Measurements from ENCODE around the gene PTPRU. TPM values are rescaled to one million over a fixed set of nuclear protein-coding genes. Genes with fewer than 3 reads are reported as not detected.

The PTPRU gene
- polyA plus RNA-seq, 1 of the 3 experiments (the other 2 are of a cell fraction): 3.5 TPM

DNA sequence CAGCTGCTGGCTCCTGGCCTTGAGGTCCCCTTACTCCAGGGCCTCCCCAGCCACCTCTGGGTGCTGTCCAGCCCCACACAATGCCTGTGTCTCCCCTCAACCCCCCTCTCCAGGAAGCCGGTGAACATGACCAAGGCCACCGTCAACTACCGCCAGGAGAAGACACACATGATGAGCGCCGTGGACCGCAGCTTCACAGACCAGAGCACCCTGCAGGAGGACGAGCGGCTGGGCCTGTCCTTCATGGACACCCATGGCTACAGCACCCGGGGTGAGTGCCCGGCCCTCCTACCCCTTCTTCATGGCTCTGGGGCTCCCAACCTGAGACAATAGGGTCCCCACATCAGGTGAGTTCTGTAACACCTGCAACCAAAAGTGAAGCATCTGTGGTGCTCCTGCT, 55.4 kb downstream of the PTPRU start:
- no peaks in the 10 kb centered on the region for H3K27me3 ChIP-seq (ENCODE audit: insufficient read depth)
- H4K20me1 ChIP-seq (ENCODE audit: insufficient read depth): no peaks in the 10 kb centered on the region
- no peaks in the 10 kb centered on the region for H3K9me3 ChIP-seq
- H3K79me2 ChIP-seq (ENCODE audit: insufficient read depth): no peaks in the 10 kb centered on the region
- ChIA-PET POLR2A (no interaction called here), CTCF (interaction anchor here (1.2 kb wide), 1 partner anchor 1416 kb away, joined by 3 read pairs; no protein-coding TSS in a partner anchor)
- H3K4me2 ChIP-seq: no peak overlapping the region
- no peak overlapping the region for H3K27ac ChIP-seq (ENCODE audit: low read depth in 2 of 2, low read length in 1 of 2)
- H3K4me1 ChIP-seq (ENCODE audit: control insufficient read depth in 1 of 2, insufficient read depth in 2 of 2, low read depth in 1 of 2, low read length in 1 of 2): no peaks in the 10 kb centered on the region; a peak in 1 of 4 replicates
- no peak overlapping the region for H2AFZ ChIP-seq (ENCODE audit: low read depth)
- H3K9ac ChIP-seq: no peak overlapping the region
- H3K36me3 ChIP-seq (replicated peaks in 1 of 2; ENCODE audit: control insufficient read depth in 1 of 2, insufficient read depth in 2 of 2, low read length in 1 of 2): no peaks in the 10 kb centered on the region
- TF ChIP-seq FOXJ3 (CRISPR knock-in tag; IDR thresholded peaks at IDR 0.05) (no peak), GATA2 (CRISPR knock-in tag; IDR thresholded peaks at IDR 0.05) (no peak), GABPA (IDR thresholded peaks at IDR 0.05; ENCODE audit: low read depth) (no peak), YY1 (IDR thresholded peaks at IDR 0.05; ENCODE audit: low read depth) (no peak), RXRA (IDR thresholded peaks at IDR 0.05; ENCODE audit: borderline replicate concordance, low read depth) (no peak), EZH2phosphoT487 (IDR thresholded peaks at IDR 0.05; ENCODE audit: borderline replicate concordance, low read depth) (no peak), TEAD4 (IDR thresholded peaks at IDR 0.05; ENCODE audit: borderline replicate concordance, insufficient read depth) (no peak), MXI1 (IDR thresholded peaks at IDR 0.05; ENCODE audit: low read depth, low read length) (no peak), FOSL2 (IDR thresholded peaks at IDR 0.05; ENCODE audit: borderline replicate concordance, low read depth) (no peak), TCF12 (IDR thresholded peaks at IDR 0.05) (no peak), RCOR1 (IDR thresholded peaks at IDR 0.05; ENCODE audit: low read length) (no peak)
- TF ChIP-seq, protein P1, sequence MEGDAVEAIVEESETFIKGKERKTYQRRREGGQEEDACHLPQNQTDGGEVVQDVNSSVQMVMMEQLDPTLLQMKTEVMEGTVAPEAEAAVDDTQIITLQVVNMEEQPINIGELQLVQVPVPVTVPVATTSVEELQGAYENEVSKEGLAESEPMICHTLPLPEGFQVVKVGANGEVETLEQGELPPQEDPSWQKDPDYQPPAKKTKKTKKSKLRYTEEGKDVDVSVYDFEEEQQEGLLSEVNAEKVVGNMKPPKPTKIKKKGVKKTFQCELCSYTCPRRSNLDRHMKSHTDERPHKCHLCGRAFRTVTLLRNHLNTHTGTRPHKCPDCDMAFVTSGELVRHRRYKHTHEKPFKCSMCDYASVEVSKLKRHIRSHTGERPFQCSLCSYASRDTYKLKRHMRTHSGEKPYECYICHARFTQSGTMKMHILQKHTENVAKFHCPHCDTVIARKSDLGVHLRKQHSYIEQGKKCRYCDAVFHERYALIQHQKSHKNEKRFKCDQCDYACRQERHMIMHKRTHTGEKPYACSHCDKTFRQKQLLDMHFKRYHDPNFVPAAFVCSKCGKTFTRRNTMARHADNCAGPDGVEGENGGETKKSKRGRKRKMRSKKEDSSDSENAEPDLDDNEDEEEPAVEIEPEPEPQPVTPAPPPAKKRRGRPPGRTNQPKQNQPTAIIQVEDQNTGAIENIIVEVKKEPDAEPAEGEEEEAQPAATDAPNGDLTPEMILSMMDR (IDR thresholded peaks at IDR 0.05): no peak
- TF ChIP-seq, protein P2, sequence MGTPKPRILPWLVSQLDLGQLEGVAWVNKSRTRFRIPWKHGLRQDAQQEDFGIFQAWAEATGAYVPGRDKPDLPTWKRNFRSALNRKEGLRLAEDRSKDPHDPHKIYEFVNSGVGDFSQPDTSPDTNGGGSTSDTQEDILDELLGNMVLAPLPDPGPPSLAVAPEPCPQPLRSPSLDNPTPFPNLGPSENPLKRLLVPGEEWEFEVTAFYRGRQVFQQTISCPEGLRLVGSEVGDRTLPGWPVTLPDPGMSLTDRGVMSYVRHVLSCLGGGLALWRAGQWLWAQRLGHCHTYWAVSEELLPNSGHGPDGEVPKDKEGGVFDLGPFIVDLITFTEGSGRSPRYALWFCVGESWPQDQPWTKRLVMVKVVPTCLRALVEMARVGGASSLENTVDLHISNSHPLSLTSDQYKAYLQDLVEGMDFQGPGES (IDR thresholded peaks at IDR 0.05; ENCODE audit: low read depth, low read length): no peak
- TF ChIP-seq, protein P3, sequence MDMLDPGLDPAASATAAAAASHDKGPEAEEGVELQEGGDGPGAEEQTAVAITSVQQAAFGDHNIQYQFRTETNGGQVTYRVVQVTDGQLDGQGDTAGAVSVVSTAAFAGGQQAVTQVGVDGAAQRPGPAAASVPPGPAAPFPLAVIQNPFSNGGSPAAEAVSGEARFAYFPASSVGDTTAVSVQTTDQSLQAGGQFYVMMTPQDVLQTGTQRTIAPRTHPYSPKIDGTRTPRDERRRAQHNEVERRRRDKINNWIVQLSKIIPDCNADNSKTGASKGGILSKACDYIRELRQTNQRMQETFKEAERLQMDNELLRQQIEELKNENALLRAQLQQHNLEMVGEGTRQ (IDR thresholded peaks at IDR 0.05; ENCODE audit: borderline replicate concordance, low read depth, low read length): no peak
- H3K4me3 ChIP-seq (ENCODE audit: low read depth in 2 of 2, low read length in 1 of 2): no peak overlapping the region
- 89% methylated on average over 5 of the region's 10 CpGs for WGBS (ENCODE audit: low lambda C conversion rate)
- H3F3A ChIP-seq (replicated peaks; ENCODE audit: insufficient read depth): no peaks in the 10 kb centered on the region
- H3K9me2 ChIP-seq: no peaks in the 10 kb centered on the region
- DNase-seq: no peak

DNA sequence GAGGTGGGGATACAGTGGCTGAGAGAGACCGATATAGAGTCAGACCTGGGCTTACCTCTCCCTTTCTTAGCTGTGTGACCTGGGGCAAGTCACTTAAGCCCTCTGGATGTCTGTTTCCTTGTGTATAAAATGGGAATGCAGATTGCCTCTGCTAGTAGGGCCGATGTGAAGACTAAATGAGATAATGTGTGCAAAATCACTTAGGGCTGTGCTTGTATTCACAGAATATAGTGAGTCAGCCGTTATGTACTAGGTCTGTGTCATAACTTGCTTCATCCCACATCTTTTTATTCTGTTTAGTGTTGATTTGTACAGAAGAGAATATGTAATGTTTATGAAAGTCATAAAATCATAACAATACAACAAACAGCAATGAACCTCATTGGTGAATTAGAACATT, 56.0 kb downstream of the PTPRU start:
- ChIA-PET CTCF (interaction anchor here (1.2 kb wide), 1 partner anchor 1416 kb away, joined by 3 read pairs; no protein-coding TSS in a partner anchor), POLR2A (no interaction called here)
- 58% methylated on average over 3 of the region's 3 CpGs for WGBS (ENCODE audit: low lambda C conversion rate)

More for the DNA sequence above, 56.0 kb downstream of the PTPRU start:
- H3K9me3 ChIP-seq: no peaks in the 10 kb centered on the region
- no peaks in the 10 kb centered on the region for H3F3A ChIP-seq (replicated peaks; ENCODE audit: insufficient read depth)
- no peak for TF ChIP-seq NRF1 (IDR thresholded peaks at IDR 0.05; ENCODE audit: low read depth, low read length)
- TF ChIP-seq GATA2 (CRISPR knock-in tag; IDR thresholded peaks at IDR 0.05): no peak
- TF ChIP-seq CHD2 (IDR thresholded peaks at IDR 0.05; ENCODE audit: low read length, partially characterized antibody): no peak
- TF ChIP-seq RCOR1 (IDR thresholded peaks at IDR 0.05; ENCODE audit: low read length): no peak
- no peak for TF ChIP-seq RXRA (IDR thresholded peaks at IDR 0.05; ENCODE audit: borderline replicate concordance, low read depth)
- no peak for TF ChIP-seq SMC3 (IDR thresholded peaks at IDR 0.05; ENCODE audit: low read depth, low read length)
- H3K9ac ChIP-seq: no peak overlapping the region
- no peak overlapping the region for H3K4me3 ChIP-seq (ENCODE audit: low read depth in 2 of 2, low read length in 1 of 2)
- H4K20me1 ChIP-seq (ENCODE audit: insufficient read depth): no peaks in the 10 kb centered on the region
- H3K4me1 ChIP-seq (ENCODE audit: control insufficient read depth in 1 of 2, insufficient read depth in 2 of 2, low read depth in 1 of 2, low read length in 1 of 2): no peaks in the 10 kb centered on the region
- no peak overlapping the region for H3K27ac ChIP-seq (ENCODE audit: low read depth in 2 of 2, low read length in 1 of 2)
- no peak for DNase-seq
- H3K36me3 ChIP-seq (replicated peaks in 1 of 2; ENCODE audit: control insufficient read depth in 1 of 2, insufficient read depth in 2 of 2, low read length in 1 of 2): no peaks in the 10 kb centered on the region
- no peaks in the 10 kb centered on the region for H3K9me2 ChIP-seq
- H3K79me2 ChIP-seq (ENCODE audit: insufficient read depth): no peaks in the 10 kb centered on the region
- H2AFZ ChIP-seq (ENCODE audit: low read depth): no peak overlapping the region
- H3K4me2 ChIP-seq: no peak overlapping the region
- H3K27me3 ChIP-seq (ENCODE audit: insufficient read depth): no peaks in the 10 kb centered on the region

All from SK-N-SH (cell line).